Prostate gland (tissue), 2 donors: ENCODE measurements around the gene GPR55. TPM values are rescaled to one million over a fixed set of nuclear protein-coding genes. Genes with fewer than 3 reads are reported as not detected.

Source experiments
- DNase-seq: peaks from one replicate; pipeline ENCODE4 v3.0.0-alpha.2; 2019; ENCODE audit warnings: low spot score
- H3K27ac ChIP-seq, 2 donors: fragments of 200-600 bp; sonication (generic); 2 replicates each; pipeline ENCODE4 v1.5.1; 2017 to 2019
- H3K27me3 ChIP-seq: fragments of 200-600 bp; sonication (generic); replicated peaks from 2 replicates; pipeline ENCODE4 v1.5.1; 2019; ENCODE audit not compliant: insufficient read depth
- H3K36me3 ChIP-seq, 2 donors: fragments of 200-600 bp; sonication (generic); 1 replicate in 1 of 2; 2 replicates in 1 of 2; pipeline versions ENCODE4 v1.5.1 to v1.8.1; 2017 to 2019
- H3K4me1 ChIP-seq: fragments of 200-600 bp; sonication (generic); replicated peaks from 2 replicates; pipeline ENCODE4 v1.5.1; 2019
- H3K4me3 ChIP-seq, 2 donors: fragments of 200-600 bp; sonication (generic); 2 replicates each; pipeline ENCODE4 v1.5.1; 2017 to 2019
- H3K9me3 ChIP-seq: fragments of 200-600 bp; sonication (generic); 2 replicates; pipeline ENCODE4 v1.5.1; 2017
- CTCF ChIP-seq, 4 experiments: fragments of 200-600 bp in 2 of 4; fragments of 450-650 bp in 2 of 4; sonication (generic) in 2 of 4; IDR thresholded peaks; 1 replicate in 3 of 4; 2 replicates in 1 of 4; pipeline ENCODE4 v1.5.1; 2016 to 2019; ENCODE audit warnings: antibody characterized with exemption in 4 of 4, mild to moderate bottlenecking in 2 of 4, moderate library complexity in 2 of 4
- POLR2A ChIP-seq: fragments of 450-650 bp; IDR thresholded peaks from one replicate; pipeline ENCODE4 v1.6.1; 2016; ENCODE audit warnings: antibody characterized with exemption, mild to moderate bottlenecking
- POLR2AphosphoS5 ChIP-seq: sonication (generic); formaldehyde crosslinking; IDR thresholded peaks from one replicate; pipeline ENCODE4 v1.6.1; 2017; ENCODE audit warnings: antibody characterized with exemption
- WGBS: methylation state at CpG from one replicate; pipeline ENCODE4 v1.1.5; 2018; 5-methylcytosine and 5-hydroxymethylcytosine counted together
- intact Hi-C: fragments of 100-400 bp; cut with DNase I; formaldehyde crosslinking; loops from one replicate; pipeline ENCODE4 v1.14.2; 2022
- total RNA-seq, 2 donors: library from RNA; depleted of rRNA; stranded (reverse); fragments of >200 nt; gene quantifications; one replicate each; pipeline ENCODE4 v1.1.0, GENCODE V29; 2016

GPR55 gene
- total RNA-seq, 2 donors from 2014 or later: 0.77 to 3.0 TPM

GRCh38 chr2:230891509-230891908 lies 33.5 kb downstream of the GPR55 start:
- no peak overlapping the region for H3K27ac ChIP-seq
- no peaks in the 10 kb centered on the region for H3K36me3 ChIP-seq
- DNase-seq: no peak
- intact Hi-C loops: no loop called here
- TF ChIP-seq POLR2A (no peak), POLR2AphosphoS5 (no peak), CTCF (IDR thresholded peaks at IDR 0.05) (no peak)
- no peak overlapping the region for H3K4me3 ChIP-seq
- no peaks in the 10 kb centered on the region for H3K9me3 ChIP-seq
- 76% methylated on average over 6 of the region's 6 CpGs for WGBS
- H3K27me3 ChIP-seq: no peaks in the 10 kb centered on the region
- no peaks in the 10 kb centered on the region for H3K4me1 ChIP-seq

GRCh38 chr2:230891064-230891463 lies 34.0 kb downstream of the GPR55 start:
- intact Hi-C loops: no loop called here
- Histone ChIP-seq H3K4me3 (no peak overlapping the region), H3K9me3 (no peaks in the 10 kb centered on the region), H3K4me1 (no peaks in the 10 kb centered on the region), H3K27me3 (no peaks in the 10 kb centered on the region), H3K36me3 (no peaks in the 10 kb centered on the region), H3K27ac (no peak overlapping the region)
- TF ChIP-seq POLR2AphosphoS5: no peak
- no peak for TF ChIP-seq CTCF (IDR thresholded peaks at IDR 0.05)
- no peak for DNase-seq
- WGBS: 57% methylated on average over 5 of the region's 5 CpGs

GRCh38 chr2:230890646-230891045 lies 34.4 kb downstream of the GPR55 start:
- H3K9me3 ChIP-seq: no peaks in the 10 kb centered on the region
- intact Hi-C loops: no loop called here
- no peak for TF ChIP-seq POLR2A
- TF ChIP-seq POLR2AphosphoS5: no peak
- TF ChIP-seq CTCF (IDR thresholded peaks at IDR 0.05): no peak
- H3K4me1 ChIP-seq: no peaks in the 10 kb centered on the region
- no peaks in the 10 kb centered on the region for H3K36me3 ChIP-seq
- no peak overlapping the region for H3K27ac ChIP-seq
- no peak for DNase-seq
- H3K4me3 ChIP-seq: no peak overlapping the region
- no peaks in the 10 kb centered on the region for H3K27me3 ChIP-seq
- 90% methylated on average over 4 of the region's 4 CpGs for WGBS

- intact Hi-C loops: no loop called here
- Histone ChIP-seq H3K27me3 (no peaks in the 10 kb centered on the region), H3K4me1 (no peaks in the 10 kb centered on the region), H3K9me3 (no peaks in the 10 kb centered on the region), H3K27ac (no peak overlapping the region), H3K36me3 (no peaks in the 10 kb centered on the region), H3K4me3 (no peak overlapping the region)
- TF ChIP-seq POLR2A (no peak), POLR2AphosphoS5 (no peak), CTCF (IDR thresholded peaks at IDR 0.05) (no peak)
- DNase-seq: no peak
- 85% methylated on average over 22 of the region's 22 CpGs for WGBS
Observed at GRCh38 chr2:230889911-230890601, 35.0 kb downstream of the GPR55 start.

GRCh38 chr2:230888824-230889400 lies 36.1 kb downstream of the GPR55 start:
- H3K27me3 ChIP-seq: no peaks in the 10 kb centered on the region
- no peaks in the 10 kb centered on the region for H3K4me1 ChIP-seq
- H3K9me3 ChIP-seq: no peaks in the 10 kb centered on the region
- WGBS: 94% methylated on average over 14 of the region's 14 CpGs
- DNase-seq: no peak
- TF ChIP-seq CTCF (IDR thresholded peaks at IDR 0.05) (no peak), POLR2AphosphoS5 (no peak), POLR2A (no peak)
- no peak overlapping the region for H3K4me3 ChIP-seq
- H3K36me3 ChIP-seq: no peaks in the 10 kb centered on the region
- H3K27ac ChIP-seq: no peak overlapping the region
- intact Hi-C loops: no loop called here
